Panc1 (cell line): Measurements from ENCODE around the gene REV3L. TPM values are rescaled to one million over a fixed set of nuclear protein-coding genes. Genes with fewer than 3 reads are reported as not detected.

Experiments used
- ATAC-seq: fragments of 200-7000 bp; cut with Tn5 transposase; 2 replicates; pipeline ENCODE4 v1.9.1; 2020; ENCODE audit warnings: mild to moderate bottlenecking, moderate library complexity
- BruUV-seq: library from RNA; stranded (reverse); fragments of 400-500 nt; replicated peaks from 2 replicates; lab custom pipeline; 2021; lab: Mats Ljungman, UMichigan
- CTCF ChIA-PET: fragments of 300-600 bp; sonication (Branson Sonifier 250); formaldehyde crosslinking; loops from one replicate; lab custom pipeline; 2022; ENCODE audit warnings: antibody characterized with exemption; lab: Charles Lee
- POLR2A ChIA-PET: fragments of 300-600 bp; sonication (Branson Sonifier 250); formaldehyde crosslinking; loops from one replicate; lab custom pipeline; 2022; ENCODE audit warnings: antibody characterized with exemption; lab: Charles Lee
- DNase-seq: peaks from one replicate; pipeline ENCODE4 v3.0.0-alpha.2; 2010; ENCODE audit warnings: low read depth, low spot score
- H3K27ac ChIP-seq: 2 replicates; pipeline ENCODE4 v1.5.1; 2011; ENCODE audit warnings: mild to moderate bottlenecking, low read length, inconsistent platforms
- H3K27me3 ChIP-seq: fragments of 200-500 bp; sonication (Bioruptor generic); 2 replicates; pipeline ENCODE4 v1.6.0; 2014; ENCODE audit warnings: low read length, inconsistent platforms; ENCODE audit not compliant: control insufficient read depth, insufficient read depth
- H3K36me3 ChIP-seq: fragments of 200-500 bp; sonication (Bioruptor generic); 2 replicates; pipeline ENCODE4 v1.5.1; 2014; ENCODE audit warnings: inconsistent platforms, mild to moderate bottlenecking, low read length, moderate library complexity; ENCODE audit not compliant: control insufficient read depth, insufficient read depth
- H3K4me1 ChIP-seq: 2 replicates; pipeline ENCODE4 v1.5.1; 2011; ENCODE audit warnings: inconsistent platforms, mild to moderate bottlenecking, low read length, moderate library complexity; ENCODE audit not compliant: control insufficient read depth, insufficient read depth
- H3K4me3 ChIP-seq, 2 experiments: 2 replicates each; pipeline ENCODE4 v1.5.1; 2011 to 2012; ENCODE audit warnings: low read depth in 2 of 2, low read length in 2 of 2, mild to moderate bottlenecking in 2 of 2, inconsistent platforms in 1 of 2, moderate library complexity in 1 of 2
- H3K9me3 ChIP-seq: fragments of 200-500 bp; sonication (Bioruptor generic); 2 replicates; pipeline ENCODE4 v1.5.1; 2014; ENCODE audit warnings: low read depth, mild to moderate bottlenecking, inconsistent platforms, low read length, moderate library complexity; ENCODE audit not compliant: control insufficient read depth, insufficient read depth
- CTCF ChIP-seq: fragments of 450-650 bp; IDR thresholded peaks from 2 replicates; pipeline ENCODE4 v1.5.1; 2017; ENCODE audit warnings: mild to moderate bottlenecking
- POLR2AphosphoS5 ChIP-seq: IDR thresholded peaks from 2 replicates; pipeline ENCODE4 v1.6.1; 2012; ENCODE audit warnings: mild to moderate bottlenecking, low read depth, low read length, moderate library complexity
- REST ChIP-seq, 2 experiments: IDR thresholded peaks; 2 replicates each; pipeline ENCODE4 v1.6.1; 2011 to 2012; ENCODE audit warnings: low read depth in 2 of 2, control low read depth in 1 of 2, low read length in 1 of 2, mild to moderate bottlenecking in 1 of 2, moderate library complexity in 1 of 2; ENCODE audit not compliant: insufficient read depth in 1 of 2
- SIN3A ChIP-seq: IDR thresholded peaks from 2 replicates; pipeline ENCODE4 v1.6.1; 2012; ENCODE audit warnings: low read depth, mild to moderate bottlenecking, low read length, moderate library complexity, borderline replicate concordance; ENCODE audit not compliant: insufficient read depth
- TCF7L2 ChIP-seq: IDR thresholded peaks from 2 replicates; pipeline ENCODE4 v1.6.1; 2011; ENCODE audit warnings: mild to moderate bottlenecking, low read depth, low read length, inconsistent platforms
- in situ Hi-C: cut with HindIII; loops from 2 replicates; pipeline ENCODE4 v1.10.0; 2016; ENCODE audit warnings: low sequenced_read_pairs, low pct_unique_long_range_greater_than_20kb
- intact Hi-C: fragments of 100-400 bp; cut with micrococcal nuclease; formaldehyde crosslinking; loops from one replicate; pipeline ENCODE4 v1.10.0; 2022; ENCODE audit not compliant: unreplicated experiment
- total RNA-seq: library from RNA; stranded (reverse); gene quantifications from one replicate; pipeline ENCODE4 v1.2.1, GENCODE V29; 2021; ENCODE audit not compliant: unreplicated experiment

Gene REV3L
- total RNA-seq, 1 experiment from 2014 or later = 44.8 TPM

DNA sequence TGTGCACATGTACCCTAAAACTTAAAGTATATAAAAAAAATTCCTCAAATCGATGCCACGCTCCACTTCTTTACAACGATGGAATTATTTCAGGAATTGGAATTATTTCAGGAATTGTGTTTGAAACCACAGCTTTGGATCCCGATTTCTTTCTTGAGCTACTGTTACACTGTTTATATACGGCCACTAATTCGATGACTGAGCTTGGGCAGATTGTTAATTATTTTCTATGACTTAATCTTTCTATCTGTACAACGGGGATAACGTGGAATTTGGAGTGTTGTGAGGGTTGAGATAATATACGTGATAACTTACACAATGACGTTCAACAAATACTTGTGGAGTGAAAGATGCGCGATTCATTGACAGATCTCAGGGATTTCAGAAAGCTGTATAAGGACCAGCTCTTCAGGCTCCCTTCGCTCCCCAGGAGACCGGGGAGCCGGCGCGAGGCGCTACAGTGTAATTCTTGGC lies 224.4 kb downstream of the REV3L start:
- in situ Hi-C loops = no loop called here
- peaks cover 25% of the 10 kb centered on the region for H3K4me1 ChIP-seq
- CTCF ChIA-PET = interaction anchor here (0.6 to 1.5 kb wide), 9 partner anchors 20 to 785 kb away, joined by 3 to 12 read pairs (median 4); no protein-coding TSS in a partner anchor
- peaks cover 14% of the 10 kb centered on the region for H3K27me3 ChIP-seq
- BruUV-seq = no TSS peak
- H3K9me3 ChIP-seq = no peaks in the 10 kb centered on the region
- TF ChIP-seq SIN3A (no peak), CTCF (no peak), TCF7L2 (no peak)
- H3K4me3 ChIP-seq = peak overlapping the region; percentile 77 to 87
- POLR2A ChIA-PET = interaction anchor here (0.6 to 1.3 kb wide), 5 partner anchors 94 to 434 kb away, joined by 3 to 8 read pairs (median 4); partner anchors contain the start of gene REV3L
- DNase-seq (no peak), ATAC-seq (peak; percentile 19; the same call in 1 of the 2 replicates)
- intact Hi-C loops = loop anchor here (2.0 to 10.0 kb wide), 3 partner anchors 220 to 786 kb away; no protein-coding TSS in a partner anchor
- H3K27ac ChIP-seq = peak overlapping the region; percentile 90
- H3K36me3 ChIP-seq = no peaks in the 10 kb centered on the region

- DNase-seq (no peak), ATAC-seq (no peak)
- Histone ChIP-seq H3K4me1 (peaks cover 22% of the 10 kb centered on the region), H3K27me3 (peaks cover 17% of the 10 kb centered on the region), H3K36me3 (no peaks in the 10 kb centered on the region), H3K27ac (no peak overlapping the region), H3K9me3 (no peaks in the 10 kb centered on the region), H3K4me3 (no peak overlapping the region; a peak in 1 of 4 replicates)
- BruUV-seq = no TSS peak
- intact Hi-C loops (loop anchor here (2.0 to 10.0 kb wide), 3 partner anchors 221 to 787 kb away; no protein-coding TSS in a partner anchor), in situ Hi-C loops (no loop called here)
- CTCF ChIA-PET = interaction anchor here (1.4 kb wide), 1 partner anchor 785 kb away, joined by 7 read pairs; no protein-coding TSS in a partner anchor
- TF ChIP-seq REST (IDR thresholded peaks at IDR 0.05; ENCODE audit: insufficient read depth in 1 of 2, low read depth in 2 of 2, low read length in 1 of 2) (no peak), POLR2AphosphoS5 (no peak), CTCF (no peak), SIN3A (no peak), TCF7L2 (no peak)
- POLR2A ChIA-PET = interaction anchor here (0.6 kb wide), 1 partner anchor 248 kb away, joined by 8 read pairs; no protein-coding TSS in a partner anchor
Measured at GRCh38 chr6:111258010-111258409, 225.0 kb downstream of the REV3L start.
